Activated CD4-positive, alpha-beta T cell treated with anti-CD3 and anti-CD28 coated beads, Interleukin-2, amount 10 ng/mL, durations not matched to agents 7 days and 5 days (primary cell): ENCODE results near the gene BBS7. TPM values are rescaled to one million over a fixed set of nuclear protein-coding genes. Genes with fewer than 3 reads are reported as not detected.

Source experiments
- CTCF ChIA-PET: fragments of 350-600 bp; sonication (Branson Sonifier 250); formaldehyde crosslinking; loops from one replicate; lab custom pipeline; 2021; ENCODE audit warnings: antibody characterized with exemption; lab: Charles Lee
- POLR2A ChIA-PET: fragments of 350-600 bp; sonication (Branson Sonifier 250); formaldehyde crosslinking; loops from one replicate; lab custom pipeline; 2021; ENCODE audit warnings: antibody characterized with exemption; lab: Charles Lee
- DNase-seq: peaks from one replicate; pipeline ENCODE4 v3.0.0-alpha.2; 2020
- H3K27ac Mint-ChIP-seq: one replicate; pipeline ENCODE4 v1.8.0; 2021; ENCODE audit warnings: mild to moderate bottlenecking, moderate library complexity, mixed read lengths
- H3K27me3 Mint-ChIP-seq: one replicate; pipeline ENCODE4 v1.8.0; 2021; ENCODE audit warnings: mixed read lengths
- H3K36me3 Mint-ChIP-seq: one replicate; pipeline ENCODE4 v1.8.0; 2021; ENCODE audit warnings: low read depth, mixed read lengths
- H3K4me1 Mint-ChIP-seq: one replicate; pipeline ENCODE4 v1.8.0; 2021; ENCODE audit warnings: mixed read lengths
- H3K4me3 Mint-ChIP-seq: one replicate; pipeline ENCODE4 v1.8.0; 2021; ENCODE audit warnings: mild to moderate bottlenecking, moderate library complexity, mixed read lengths
- H3K9me3 Mint-ChIP-seq: one replicate; pipeline ENCODE4 v1.8.0; 2021; ENCODE audit warnings: mixed read lengths
- total RNA-seq, 2 experiments: library from RNA; stranded (reverse); gene quantifications; one replicate each; pipeline ENCODE4 v1.2.3, GENCODE V29; 2021

The BBS7 gene
- total RNA-seq, 2 experiments from 2014 or later = 16.3 to 21.5 TPM

- H3K4me1 Mint-ChIP-seq = peaks cover 52% of the 10 kb centered on the region
- H3K36me3 Mint-ChIP-seq = peaks cover 25% of the 10 kb centered on the region
- DNase-seq = peak; percentile 94
- ChIA-PET CTCF (interaction anchor here (0.8 kb wide), 1 partner anchor 25 kb away, joined by 3 read pairs; no protein-coding TSS in a partner anchor), POLR2A (interaction anchor here (0.6 kb wide), 1 partner anchor 40 kb away, joined by 3 read pairs; no protein-coding TSS in a partner anchor)
- peak within 1 kb of the TSS; percentile 98 for H3K27ac Mint-ChIP-seq
- peak within 1 kb of the TSS; percentile 93 for H3K4me3 Mint-ChIP-seq
- H3K9me3 Mint-ChIP-seq = peaks cover 2% of the 10 kb centered on the region
- no peaks in the 10 kb centered on the region for H3K27me3 Mint-ChIP-seq
These were observed 69.1 kb downstream of the BBS7 start, which contains the start of gene EXOSC9 for GRCh38 chr4:121800961-121801714. TSS of gene EXOSC9 (plus strand) at chr4:121801323. CDS start at chr4:121801425, 102 bp downstream.

DNA sequence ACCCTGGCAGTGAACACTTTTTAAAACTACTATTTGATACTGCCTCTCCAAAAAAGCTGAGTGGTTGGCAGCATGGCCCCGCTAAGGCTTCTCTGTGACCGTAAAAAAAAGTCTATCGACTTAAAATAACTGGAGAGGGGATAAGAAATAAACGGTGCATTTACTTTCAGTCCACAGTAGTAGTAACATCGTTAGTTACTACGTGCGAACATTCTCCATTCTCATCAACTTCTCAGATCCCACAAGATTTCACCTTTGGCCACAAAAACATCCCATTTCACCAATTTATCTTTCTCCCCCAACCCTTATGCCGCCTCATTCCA lies 69.7 kb downstream of the BBS7 start:
- Mint-ChIP-seq H3K4me1 (peaks cover 57% of the 10 kb centered on the region), H3K4me3 (peak overlapping the region; percentile 93), H3K27me3 (no peaks in the 10 kb centered on the region), H3K9me3 (peaks cover 2% of the 10 kb centered on the region), H3K36me3 (peaks cover 25% of the 10 kb centered on the region), H3K27ac (peak overlapping the region; percentile 98)
- DNase-seq = no peak
- ChIA-PET POLR2A (no interaction called here), CTCF (interaction anchor here (0.8 kb wide), 1 partner anchor 26 kb away, joined by 3 read pairs; no protein-coding TSS in a partner anchor)

DNA sequence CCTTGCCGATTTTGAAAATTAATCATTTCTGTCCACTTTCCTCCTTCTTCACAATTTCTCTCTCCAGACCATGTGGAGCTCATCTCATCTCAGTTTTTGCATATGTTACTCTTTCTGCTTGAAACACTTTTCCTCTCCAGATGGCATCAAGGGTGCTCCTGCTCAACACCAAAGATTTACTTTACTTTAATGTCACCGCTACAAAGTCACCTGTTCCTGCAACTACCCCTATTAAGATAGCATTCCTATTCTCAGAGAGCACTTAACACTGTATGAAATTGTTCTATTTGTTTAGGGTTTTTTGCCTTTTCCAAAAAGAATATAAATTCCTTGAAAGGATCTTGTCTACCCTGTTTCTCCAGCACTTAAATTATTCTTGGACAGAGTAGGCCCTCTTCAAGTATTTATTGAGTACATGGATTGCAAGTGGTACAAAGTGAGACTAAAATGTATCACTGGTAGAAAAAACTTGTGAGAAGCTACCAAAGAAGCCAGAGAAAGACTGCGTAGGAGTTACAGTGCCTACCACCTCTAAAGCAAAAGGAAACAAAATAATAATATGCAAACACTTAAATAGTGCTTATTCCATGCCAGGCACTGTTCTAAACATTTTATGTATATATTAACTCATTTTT lies 70.3 kb downstream of the BBS7 start:
- POLR2A ChIA-PET = no interaction called here
- H3K27ac Mint-ChIP-seq = peak overlapping the region; percentile 98

GRCh38 chr4:121799208-121799823 lies 71.0 kb downstream of the BBS7 start:
- POLR2A ChIA-PET = no interaction called here
- Mint-ChIP-seq H3K27me3 (peaks cover 3% of the 10 kb centered on the region), H3K9me3 (peaks cover 2% of the 10 kb centered on the region), H3K4me3 (peak overlapping the region; percentile 12), H3K27ac (peak overlapping the region; percentile 98), H3K4me1 (peaks cover 55% of the 10 kb centered on the region), H3K36me3 (peaks cover 16% of the 10 kb centered on the region)
- CTCF ChIA-PET = no interaction called here
- no peak for DNase-seq

More for the DNA sequence above, 70.3 kb downstream of the BBS7 start:
- H3K4me3 Mint-ChIP-seq = peak overlapping the region; percentile 93
- peaks cover 20% of the 10 kb centered on the region for H3K36me3 Mint-ChIP-seq
- CTCF ChIA-PET = no interaction called here
- peaks cover 56% of the 10 kb centered on the region for H3K4me1 Mint-ChIP-seq
- peaks cover 2% of the 10 kb centered on the region for H3K9me3 Mint-ChIP-seq
- no peaks in the 10 kb centered on the region for H3K27me3 Mint-ChIP-seq
- no peak for DNase-seq

- peaks cover 39% of the 10 kb centered on the region for H3K4me1 Mint-ChIP-seq
- ChIA-PET POLR2A (interaction anchor here (0.6 kb wide), 2 partner anchors 38 to 98 kb away, joined by 3 to 6 read pairs; no protein-coding TSS in a partner anchor), CTCF (interaction anchor here (0.7 kb wide), 1 partner anchor 15 kb away, joined by 3 read pairs; no protein-coding TSS in a partner anchor)
- DNase-seq = no peak
- H3K4me3 Mint-ChIP-seq = no peak overlapping the region
- peak overlapping the region; percentile 10 for H3K27ac Mint-ChIP-seq
- peaks cover 5% of the 10 kb centered on the region for H3K27me3 Mint-ChIP-seq
- H3K36me3 Mint-ChIP-seq = peaks cover 2% of the 10 kb centered on the region
- H3K9me3 Mint-ChIP-seq = peaks cover 2% of the 10 kb centered on the region
These were observed 74.0 kb downstream of the BBS7 start for GRCh38 chr4:121796283-121796682.

- Mint-ChIP-seq H3K9me3 (no peaks in the 10 kb centered on the region), H3K4me1 (peaks cover 23% of the 10 kb centered on the region), H3K36me3 (no peaks in the 10 kb centered on the region), H3K27ac (no peak overlapping the region), H3K4me3 (no peak overlapping the region), H3K27me3 (peaks cover 5% of the 10 kb centered on the region)
- CTCF ChIA-PET = no interaction called here
- POLR2A ChIA-PET = no interaction called here
- DNase-seq = no peak
These were observed 75.6 kb downstream of the BBS7 start for GRCh38 chr4:121794505-121795188.

GRCh38 chr4:121792966-121793365 lies 77.3 kb downstream of the BBS7 start:
- Mint-ChIP-seq H3K9me3 (no peaks in the 10 kb centered on the region), H3K27me3 (peaks cover 8% of the 10 kb centered on the region)

GRCh38 chr4:121791481-121791880 lies 78.8 kb downstream of the BBS7 start:
- H3K27me3 Mint-ChIP-seq = peaks cover 10% of the 10 kb centered on the region
- no peaks in the 10 kb centered on the region for H3K9me3 Mint-ChIP-seq
- no peak overlapping the region for H3K4me3 Mint-ChIP-seq
- H3K27ac Mint-ChIP-seq = no peak overlapping the region
- H3K4me1 Mint-ChIP-seq = peaks cover 23% of the 10 kb centered on the region
- CTCF ChIA-PET = interaction anchor here (0.6 to 1.5 kb wide), 2 partner anchors 31 to 86 kb away, joined by 3 read pairs; no protein-coding TSS in a partner anchor
- no peaks in the 10 kb centered on the region for H3K36me3 Mint-ChIP-seq
- no peak for DNase-seq
- POLR2A ChIA-PET = no interaction called here

More at GRCh38 chr4:121792966-121793365, 77.3 kb downstream of the BBS7 start:
- Mint-ChIP-seq H3K4me3 (no peak overlapping the region), H3K27ac (no peak overlapping the region), H3K4me1 (peaks cover 23% of the 10 kb centered on the region), H3K36me3 (no peaks in the 10 kb centered on the region)
- DNase-seq = no peak
- ChIA-PET POLR2A (no interaction called here), CTCF (interaction anchor here (0.8 to 1.1 kb wide), 2 partner anchors 24 to 26 kb away, joined by 3 to 4 read pairs; no protein-coding TSS in a partner anchor)

- POLR2A ChIA-PET = no interaction called here
- CTCF ChIA-PET = interaction anchor here (1.5 kb wide), 1 partner anchor 32 kb away, joined by 3 read pairs; no protein-coding TSS in a partner anchor
- Mint-ChIP-seq H3K36me3 (no peaks in the 10 kb centered on the region), H3K27me3 (peaks cover 12% of the 10 kb centered on the region), H3K4me3 (no peak overlapping the region), H3K9me3 (no peaks in the 10 kb centered on the region), H3K27ac (no peak overlapping the region), H3K4me1 (peaks cover 20% of the 10 kb centered on the region)
- no peak for DNase-seq
These were observed 79.3 kb downstream of the BBS7 start for GRCh38 chr4:121790976-121791375.

DNA sequence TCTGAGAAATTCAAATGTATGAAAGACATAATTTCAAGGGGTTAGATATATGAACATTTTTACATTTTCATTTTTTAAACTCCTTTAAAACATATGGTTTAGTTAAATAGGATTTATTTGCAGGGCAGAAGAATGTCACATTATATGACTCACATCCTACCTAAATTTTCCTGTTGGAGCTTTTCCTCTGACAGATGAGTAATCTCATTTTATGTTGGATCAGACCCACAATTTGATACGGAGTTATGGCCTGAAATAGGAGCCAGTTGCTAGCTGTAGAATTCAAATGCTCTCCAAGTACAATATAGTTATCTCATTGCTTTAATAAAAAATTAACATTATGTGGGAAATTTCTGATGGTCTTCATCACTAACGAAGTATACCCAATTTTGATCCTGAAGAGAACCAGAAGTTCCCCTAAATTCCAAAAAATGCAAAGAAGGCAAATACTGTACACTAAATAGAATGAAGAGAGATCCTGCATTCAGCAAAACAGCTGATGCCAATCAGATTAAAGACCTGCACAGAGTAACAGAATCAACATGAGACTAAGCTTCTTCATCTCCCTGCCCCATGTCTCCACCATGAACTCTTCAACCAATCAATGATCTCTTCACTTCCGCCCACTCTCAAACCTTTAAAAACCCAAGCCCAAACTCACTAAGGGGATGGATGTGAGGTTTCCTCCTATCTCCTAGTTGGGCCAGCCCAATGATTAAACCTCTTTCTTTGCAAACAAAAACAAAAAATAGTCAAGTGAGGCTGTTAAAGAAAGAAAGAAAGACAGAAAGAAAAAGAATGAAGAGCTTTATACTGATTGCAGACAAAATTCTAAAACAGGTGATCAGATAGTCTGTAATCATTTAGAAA lies 80.1 kb downstream of the BBS7 start:
- POLR2A ChIA-PET = no interaction called here

GRCh38 chr4:121789455-121789854 lies 80.8 kb downstream of the BBS7 start:
- Mint-ChIP-seq H3K27me3 (peaks cover 22% of the 10 kb centered on the region), H3K27ac (no peak overlapping the region), H3K9me3 (peaks cover 2% of the 10 kb centered on the region), H3K4me1 (peaks cover 10% of the 10 kb centered on the region), H3K4me3 (no peak overlapping the region), H3K36me3 (no peaks in the 10 kb centered on the region)
- ChIA-PET CTCF (no interaction called here), POLR2A (no interaction called here)
- DNase-seq = no peak

More for the DNA sequence above, 80.1 kb downstream of the BBS7 start:
- Mint-ChIP-seq H3K36me3 (no peaks in the 10 kb centered on the region), H3K27me3 (peaks cover 17% of the 10 kb centered on the region), H3K4me1 (peaks cover 13% of the 10 kb centered on the region), H3K9me3 (no peaks in the 10 kb centered on the region), H3K27ac (no peak overlapping the region), H3K4me3 (no peak overlapping the region)
- DNase-seq = no peak
- CTCF ChIA-PET = interaction anchor here (1.5 kb wide), 1 partner anchor 33 kb away, joined by 3 read pairs; no protein-coding TSS in a partner anchor
